ENCODE data around the gene RENBP. TPM values are rescaled to one million over a fixed set of nuclear protein-coding genes. Genes with fewer than 3 reads are reported as not detected.

The RENBP gene
- total and polyA plus RNA-seq, 2 donors, result 4.4 to 12.1 TPM

DNA sequence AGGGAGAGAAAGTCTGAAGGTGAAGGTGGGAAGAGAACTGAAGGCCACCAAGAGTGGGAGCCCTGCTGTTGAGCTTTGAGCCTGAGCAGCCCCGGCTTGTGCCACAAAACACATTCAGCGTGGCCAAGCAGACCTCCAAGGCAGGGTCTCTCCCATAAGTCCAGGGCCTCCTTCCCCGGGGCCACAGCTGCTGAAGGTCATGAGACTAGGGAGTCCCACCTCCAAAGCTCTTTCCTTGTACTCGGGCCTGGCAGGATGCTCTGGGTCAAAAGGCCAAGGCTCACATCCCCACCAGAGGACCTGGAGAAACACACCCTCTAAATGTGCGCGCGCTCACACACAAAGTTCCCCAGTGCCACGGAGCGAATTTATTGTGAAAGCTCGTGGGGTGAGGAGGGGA lies 14.9 kb downstream of the RENBP start:
- DNase-seq (ENCODE audit: extremely low spot score), result no peak
- no peak overlapping the region for H3K27ac ChIP-seq (ENCODE audit: low read depth)
- no peak overlapping the region for H3K4me3 ChIP-seq (ENCODE audit: low read depth, low read length)
- WGBS, result 83% methylated on average over 10 of the region's 10 CpGs
- no peaks in the 10 kb centered on the region for H3K36me3 ChIP-seq (ENCODE audit: insufficient read depth)
- H3K4me1 ChIP-seq (ENCODE audit: insufficient read depth), result no peaks in the 10 kb centered on the region

DNA sequence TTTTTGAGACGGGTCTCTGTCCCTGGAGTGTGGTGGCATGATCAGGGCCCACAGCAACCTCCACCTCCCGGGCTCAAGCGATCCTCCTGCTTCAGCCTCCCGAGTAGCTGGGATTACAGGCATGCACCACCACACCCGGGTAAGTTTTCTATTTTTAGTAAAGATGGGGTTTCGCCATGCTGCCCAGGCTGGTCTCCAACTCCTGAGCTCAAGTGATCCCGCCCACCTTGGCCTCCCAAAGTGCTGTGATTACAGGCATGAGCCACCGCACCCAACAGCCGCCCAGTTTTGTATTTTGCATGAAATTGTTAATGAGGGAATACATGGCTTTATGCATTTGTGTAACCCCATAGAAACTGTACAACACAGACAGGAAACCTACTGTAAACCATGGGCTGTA lies 15.6 kb downstream of the RENBP start:
- no peak overlapping the region for H3K4me3 ChIP-seq (ENCODE audit: low read depth, low read length)
- no peak for DNase-seq (ENCODE audit: extremely low spot score)
- H3K27ac ChIP-seq (ENCODE audit: low read depth), result no peak overlapping the region
- H3K4me1 ChIP-seq (ENCODE audit: insufficient read depth), result no peaks in the 10 kb centered on the region
- WGBS, result 42% methylated on average over 9 of the region's 9 CpGs
- H3K36me3 ChIP-seq (ENCODE audit: insufficient read depth), result no peaks in the 10 kb centered on the region

DNA sequence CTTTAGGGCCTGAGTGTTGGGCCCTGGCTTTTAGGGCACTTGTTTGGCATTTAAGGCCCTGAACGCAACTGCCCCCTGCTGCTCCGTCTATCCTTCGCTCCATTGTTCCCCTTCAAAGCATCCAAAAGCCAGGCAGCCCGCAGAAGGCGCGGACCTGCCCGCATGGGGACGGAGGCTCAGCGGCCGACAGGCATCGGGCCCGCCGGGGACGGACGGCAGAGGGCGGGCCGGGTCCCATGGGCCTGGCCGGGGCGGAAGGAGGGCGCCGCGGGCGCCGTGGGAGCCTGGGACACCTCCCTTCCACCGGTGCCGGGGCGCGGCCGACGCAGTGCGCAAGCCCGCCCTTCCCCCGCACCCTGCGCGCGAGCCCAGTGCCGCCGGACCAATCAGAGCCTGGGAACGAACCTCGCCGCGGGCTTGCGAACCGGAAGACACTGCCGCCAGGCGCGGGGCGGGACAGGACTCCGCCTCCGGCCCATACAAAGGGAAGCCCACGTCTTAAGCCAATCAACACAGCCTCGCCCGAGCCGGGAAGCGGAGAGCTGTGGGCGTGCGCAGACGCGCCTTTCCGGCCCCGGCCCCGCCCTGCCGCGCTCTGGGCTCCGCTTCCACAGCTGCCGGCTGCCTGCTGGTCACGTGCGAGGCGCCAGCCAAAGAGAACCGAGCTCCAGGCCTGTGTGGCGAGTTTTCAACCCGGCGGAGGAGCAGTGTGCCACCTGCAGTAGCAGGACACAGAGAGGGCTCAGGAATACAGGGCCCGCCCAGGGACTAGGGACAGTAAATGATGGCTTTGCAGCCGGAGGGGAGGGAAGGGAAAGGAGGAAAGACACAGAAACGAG lies 16.3 kb downstream of the RENBP start:
- H3K4me3 ChIP-seq (ENCODE audit: low read depth, low read length), result peak overlapping the region; percentile 53
- H3K36me3 ChIP-seq (ENCODE audit: insufficient read depth), result no peaks in the 10 kb centered on the region
- under 1% methylated on average over 75 of the region's 76 CpGs for WGBS
- H3K27ac ChIP-seq (ENCODE audit: low read depth), result peak overlapping the region; percentile 92
- H3K4me1 ChIP-seq (ENCODE audit: insufficient read depth), result no peaks in the 10 kb centered on the region
- DNase-seq (ENCODE audit: extremely low spot score), result peak; percentile 84

DNA sequence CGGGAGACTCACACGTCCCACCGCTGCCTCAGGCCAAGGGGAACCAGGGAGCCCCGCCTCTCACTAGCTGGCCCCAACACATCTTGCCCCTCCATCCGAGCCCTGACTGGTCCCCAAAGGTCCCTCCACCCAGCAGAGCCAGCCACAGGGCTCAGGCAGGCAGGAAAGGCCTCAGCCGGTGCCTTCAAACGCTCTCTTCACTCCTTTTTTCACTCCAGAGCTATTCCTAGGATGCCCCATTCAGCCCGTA lies 16.8 kb downstream of the RENBP start:
- Histone ChIP-seq H3K36me3 (ENCODE audit: insufficient read depth) (no peaks in the 10 kb centered on the region), H3K4me1 (ENCODE audit: insufficient read depth) (no peaks in the 10 kb centered on the region), H3K4me3 (ENCODE audit: low read depth, low read length) (peak overlapping the region; percentile 53), H3K27ac (ENCODE audit: low read depth) (peak overlapping the region; percentile 92)
- 0% methylated on average over 8 of the region's 8 CpGs for WGBS
- DNase-seq (ENCODE audit: extremely low spot score), result no peak

DNA sequence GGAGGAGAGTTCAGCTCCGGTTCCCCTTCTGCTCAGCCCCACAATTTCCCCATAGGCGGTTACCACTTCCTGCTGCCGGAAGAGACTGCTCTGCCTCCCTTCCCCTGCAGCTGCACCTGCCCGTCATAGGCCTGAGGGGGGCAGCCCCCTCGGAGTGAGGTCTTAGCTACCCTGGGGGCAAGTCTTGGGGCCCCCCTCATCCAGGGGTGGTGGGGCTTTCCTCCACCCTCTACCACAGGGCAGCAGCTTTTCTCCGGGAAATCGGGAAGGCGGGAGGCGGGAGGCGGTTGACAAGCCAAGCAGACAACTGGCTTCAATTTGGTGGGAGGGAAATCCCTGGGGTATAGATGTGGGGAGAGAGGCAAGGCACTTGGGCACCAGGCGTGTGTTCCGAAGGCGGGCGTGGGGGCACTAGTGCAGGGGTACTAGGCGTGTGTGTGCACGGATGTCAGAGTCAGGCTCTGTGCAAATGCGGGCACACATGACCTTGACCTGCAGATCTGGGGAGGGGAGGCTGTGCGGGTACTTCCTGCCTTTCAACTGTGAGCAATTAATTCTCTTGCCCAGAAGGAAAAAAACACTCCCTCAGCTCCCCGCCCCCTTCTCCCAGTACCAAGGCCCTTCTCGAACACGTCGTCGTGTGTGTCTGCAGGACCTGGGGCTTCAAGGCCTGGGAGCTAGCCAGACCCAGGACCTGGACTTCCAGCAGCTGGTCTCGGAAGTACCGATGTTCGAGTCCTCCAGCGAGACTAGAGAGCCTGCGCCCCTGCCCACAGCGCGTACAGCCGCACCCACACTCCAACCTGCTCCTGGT lies 17.4 kb downstream of the RENBP start:
- Histone ChIP-seq H3K36me3 (ENCODE audit: insufficient read depth) (no peaks in the 10 kb centered on the region), H3K4me3 (ENCODE audit: low read depth, low read length) (peak overlapping the region; percentile 53), H3K27ac (ENCODE audit: low read depth) (peak overlapping the region; percentile 92), H3K4me1 (ENCODE audit: insufficient read depth) (no peaks in the 10 kb centered on the region)
- 12% methylated on average over 31 of the region's 31 CpGs for WGBS
- no peak for DNase-seq (ENCODE audit: extremely low spot score)

DNA sequence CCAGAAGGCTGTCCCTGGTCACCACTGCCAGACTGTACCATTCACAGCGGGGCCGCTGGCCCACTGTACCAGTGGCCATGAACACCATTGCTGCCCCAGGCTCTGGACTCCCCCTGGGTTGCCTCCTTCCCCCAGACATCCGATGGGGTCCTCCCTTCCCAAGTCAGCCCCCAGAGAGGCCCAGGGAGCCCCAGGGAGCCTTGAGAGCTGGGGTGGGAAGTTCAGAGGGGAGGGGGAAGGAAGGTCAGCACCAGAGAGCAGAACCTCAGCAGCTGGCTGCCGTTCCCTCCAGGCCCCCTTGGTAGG lies 17.9 kb downstream of the RENBP start:
- WGBS, result 24% methylated on average over 4 of the region's 4 CpGs
- no peak overlapping the region for H3K4me3 ChIP-seq (ENCODE audit: low read depth, low read length)
- no peaks in the 10 kb centered on the region for H3K36me3 ChIP-seq (ENCODE audit: insufficient read depth)
- no peak for DNase-seq (ENCODE audit: extremely low spot score)
- peak overlapping the region; percentile 48 for H3K27ac ChIP-seq (ENCODE audit: low read depth)
- no peaks in the 10 kb centered on the region for H3K4me1 ChIP-seq (ENCODE audit: insufficient read depth)

DNA sequence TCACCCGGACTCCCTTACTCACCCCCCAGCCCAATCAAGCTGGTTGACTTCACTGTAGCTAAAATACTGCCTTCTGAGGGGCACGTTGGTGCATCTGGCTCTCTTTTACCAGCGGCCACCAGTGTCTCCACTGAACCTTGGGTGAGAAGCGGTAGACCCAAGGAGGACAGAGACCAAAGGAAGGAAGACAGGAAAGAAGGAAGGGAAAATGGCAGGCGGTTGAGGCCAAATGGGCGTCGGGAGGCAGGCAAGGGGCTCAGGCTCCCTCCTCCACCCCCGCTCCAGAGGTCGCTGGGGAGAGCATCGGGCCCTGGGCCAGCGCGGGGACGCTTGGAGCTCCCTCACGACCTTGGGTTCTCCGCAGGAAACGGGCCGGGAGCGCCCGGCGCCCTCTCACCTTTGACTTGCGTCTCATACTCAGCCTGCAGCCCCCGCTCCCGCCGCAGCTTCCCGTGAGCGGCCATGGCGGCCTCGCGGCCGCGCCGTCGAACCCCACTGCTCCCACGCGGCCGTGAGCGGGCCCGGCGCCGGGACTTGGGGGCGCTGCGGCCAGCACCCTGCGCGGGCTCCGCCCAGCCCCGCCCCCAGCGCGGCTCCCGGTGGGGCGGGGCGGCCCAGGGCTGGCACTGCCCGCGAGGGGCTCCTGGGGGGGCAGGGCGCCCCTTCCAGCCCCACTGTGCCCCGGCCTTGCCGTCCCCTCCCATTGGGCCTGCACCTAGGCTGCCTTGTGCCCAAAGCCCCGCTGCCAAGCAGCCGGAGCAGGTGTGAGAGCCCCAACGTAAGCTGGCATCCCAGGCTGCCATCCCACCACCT lies 18.5 kb downstream of the RENBP start, which contains the start of gene ARHGAP4:
Gene ARHGAP4, minus strand, starts transcription at position 526 of the 813 bp plus-strand sequence. Its CDS starts 62 bp downstream, at position 464.
- H3K4me3 ChIP-seq (ENCODE audit: low read depth, low read length), result peak within 1 kb of the TSS; percentile 31
- peak within 1 kb of the TSS; percentile 48 for H3K27ac ChIP-seq (ENCODE audit: low read depth)
- no peak for DNase-seq (ENCODE audit: extremely low spot score)
- 15% methylated on average over 59 of the region's 59 CpGs for WGBS
- H3K36me3 ChIP-seq (ENCODE audit: insufficient read depth), result no peaks in the 10 kb centered on the region
- H3K4me1 ChIP-seq (ENCODE audit: insufficient read depth), result no peaks in the 10 kb centered on the region

DNA sequence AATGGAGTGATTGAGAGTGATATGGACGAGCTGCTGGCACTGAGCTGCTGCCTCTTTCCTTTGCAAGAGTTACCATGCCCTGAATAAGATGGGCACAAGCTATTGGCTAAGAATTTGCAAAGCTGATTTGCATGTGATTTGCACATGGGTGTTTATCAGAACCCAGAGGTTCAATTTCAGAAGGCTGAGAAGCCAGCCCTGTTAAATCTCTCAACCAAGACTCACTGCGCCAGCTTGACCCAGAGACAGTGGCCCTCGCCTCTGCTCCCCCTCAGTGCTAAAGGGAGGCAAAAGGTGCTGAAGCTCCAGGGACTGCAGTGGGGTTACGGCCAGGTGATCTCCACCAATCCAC lies 19.1 kb downstream of the RENBP start:
- Histone ChIP-seq H3K4me1 (ENCODE audit: insufficient read depth) (no peaks in the 10 kb centered on the region), H3K36me3 (ENCODE audit: insufficient read depth) (no peaks in the 10 kb centered on the region), H3K27ac (ENCODE audit: low read depth) (no peak overlapping the region), H3K4me3 (ENCODE audit: low read depth, low read length) (peak overlapping the region; percentile 31)
- DNase-seq (ENCODE audit: extremely low spot score), result no peak
- 84% methylated on average over 4 of the region's 4 CpGs for WGBS

DNA sequence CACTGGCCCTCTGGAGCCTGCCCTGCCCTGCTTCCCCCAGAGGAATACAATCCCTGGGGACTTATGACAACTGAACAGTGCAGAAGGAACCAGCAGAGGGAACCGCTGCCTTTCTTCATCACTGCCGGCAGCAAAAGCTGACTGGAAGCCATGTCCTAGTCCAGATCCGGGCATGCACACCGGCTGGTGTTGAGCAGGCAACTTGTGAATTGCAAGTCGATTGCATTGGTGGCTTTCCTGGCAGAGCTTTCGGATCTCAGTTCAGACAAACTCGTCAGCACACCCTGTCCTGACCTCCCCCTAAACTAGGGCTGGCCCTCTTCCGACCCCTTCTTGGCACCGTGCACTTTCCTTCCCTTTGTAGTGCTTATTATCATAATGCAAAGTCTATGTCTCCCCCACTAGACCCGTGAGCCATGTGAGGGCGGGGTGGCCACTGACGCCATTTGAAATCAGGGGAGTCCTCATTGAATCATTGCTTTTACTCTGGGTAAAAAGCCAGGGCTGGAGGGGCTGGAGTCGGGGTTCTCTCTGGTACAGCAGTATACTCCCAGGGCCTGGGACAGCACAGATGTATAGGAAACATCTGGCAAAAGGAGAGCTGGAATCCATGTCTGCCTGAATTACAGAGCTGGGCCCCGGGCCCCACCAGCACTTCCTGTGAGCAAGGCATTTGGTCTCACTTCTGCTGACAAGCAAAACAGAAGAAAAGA lies 20.1 kb downstream of the RENBP start:
- Histone ChIP-seq H3K27ac (ENCODE audit: low read depth) (no peak overlapping the region), H3K36me3 (ENCODE audit: insufficient read depth) (no peaks in the 10 kb centered on the region), H3K4me3 (ENCODE audit: low read depth, low read length) (no peak overlapping the region), H3K4me1 (ENCODE audit: insufficient read depth) (no peaks in the 10 kb centered on the region)
- no peak for DNase-seq (ENCODE audit: extremely low spot score)
- WGBS, result 24% methylated on average over 14 of the region's 14 CpGs

DNA sequence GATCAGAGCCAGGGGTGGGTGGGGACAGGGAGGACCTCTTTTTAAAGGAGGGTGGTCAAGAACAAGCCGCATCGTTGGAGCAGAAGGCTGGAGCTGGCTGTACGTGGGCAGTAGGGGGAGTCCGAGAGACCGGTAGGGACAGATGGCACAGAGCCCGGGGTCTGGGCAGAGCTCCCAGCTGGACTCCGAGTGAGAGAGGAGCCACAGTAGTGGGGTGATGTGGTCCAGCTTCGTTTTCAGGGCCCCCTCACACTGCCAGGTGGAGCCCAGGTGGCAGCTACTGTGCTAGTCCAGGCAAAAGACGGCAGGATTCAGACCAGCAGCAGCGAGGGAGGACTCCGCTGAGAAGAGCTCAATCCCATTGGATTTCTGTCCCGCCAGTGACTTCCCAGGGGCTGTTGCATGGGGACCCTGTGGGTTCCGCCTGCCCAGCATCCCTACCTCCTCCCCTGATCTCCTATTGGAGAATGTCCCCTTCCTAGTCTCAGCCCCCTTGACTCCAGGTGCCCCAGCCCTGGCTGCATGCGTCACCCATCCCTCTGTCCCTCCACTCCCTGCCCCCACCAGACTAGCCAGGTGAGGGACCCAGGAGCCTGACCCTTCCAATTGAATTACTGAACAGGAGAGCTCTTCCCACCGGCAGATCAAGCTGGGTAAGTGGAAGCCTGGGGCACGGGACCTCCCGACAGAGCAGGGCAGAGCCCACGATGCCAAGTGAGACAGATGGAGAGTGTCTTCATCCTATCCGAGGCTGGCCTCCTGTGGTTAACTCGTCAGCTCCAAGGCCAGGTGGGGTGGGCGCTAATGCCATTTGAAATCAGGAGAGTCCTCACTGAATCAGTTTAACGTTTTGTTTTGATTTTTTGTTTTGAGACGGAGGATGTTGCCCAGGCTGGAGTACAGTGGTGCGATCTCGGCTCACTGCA lies 21.2 kb downstream of the RENBP start:
- no peak for DNase-seq (ENCODE audit: extremely low spot score)
- Histone ChIP-seq H3K4me3 (ENCODE audit: low read depth, low read length) (no peak overlapping the region), H3K27ac (ENCODE audit: low read depth) (no peak overlapping the region), H3K36me3 (ENCODE audit: insufficient read depth) (no peaks in the 10 kb centered on the region), H3K4me1 (ENCODE audit: insufficient read depth) (no peaks in the 10 kb centered on the region)
- 50% methylated on average over 25 of the region's 25 CpGs for WGBS

DNA sequence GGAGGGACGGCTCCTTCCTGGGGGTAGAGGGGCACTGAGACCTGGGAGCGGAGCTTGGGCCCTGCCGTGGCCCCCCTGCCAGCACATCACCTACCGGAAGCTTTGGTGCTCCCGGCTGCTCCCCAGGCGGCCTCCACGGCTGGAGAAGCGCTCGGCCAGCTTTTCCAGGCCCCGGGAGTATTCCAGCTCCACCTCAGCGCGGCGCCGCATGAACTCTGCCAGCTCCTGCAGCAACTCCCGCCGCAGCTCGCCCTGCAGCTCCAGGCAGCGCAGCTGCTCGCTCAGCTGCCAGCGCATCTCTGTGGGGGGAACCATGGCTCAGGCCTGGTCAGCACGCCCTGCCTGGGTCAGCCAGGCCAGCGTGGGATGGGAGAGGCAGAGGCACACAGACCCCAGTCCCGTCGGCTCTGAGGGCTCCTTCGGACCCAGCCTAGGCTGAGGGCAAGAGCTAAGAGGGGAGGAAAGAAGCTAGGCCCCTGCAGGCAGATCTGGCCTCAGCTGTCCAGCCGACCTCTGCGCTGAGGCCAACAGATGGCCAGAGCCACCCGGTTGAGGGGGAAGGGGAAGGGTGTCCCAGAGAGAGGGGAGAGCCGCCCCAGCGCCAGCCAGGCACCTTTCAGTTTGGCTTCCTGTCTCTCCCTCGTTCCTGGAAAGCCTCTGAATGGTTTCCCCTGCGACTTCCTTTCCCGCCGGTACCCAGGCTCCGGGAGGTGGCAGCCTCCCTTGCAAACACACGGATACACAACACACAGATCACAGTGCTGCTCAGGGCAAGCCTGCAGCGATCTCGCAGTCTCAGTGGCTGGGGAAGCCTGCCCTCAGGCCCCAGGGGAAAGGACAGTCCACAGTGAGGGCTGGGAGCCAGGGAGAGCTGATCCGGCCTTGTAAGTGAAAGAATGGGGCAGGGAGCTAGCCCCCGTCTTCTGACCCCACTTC lies 22.7 kb downstream of the RENBP start:
- Histone ChIP-seq H3K4me1 (ENCODE audit: insufficient read depth) (no peaks in the 10 kb centered on the region), H3K4me3 (ENCODE audit: low read depth, low read length) (no peak overlapping the region), H3K36me3 (ENCODE audit: insufficient read depth) (no peaks in the 10 kb centered on the region), H3K27ac (ENCODE audit: low read depth) (no peak overlapping the region)
- WGBS, result 45% methylated on average over 40 of the region's 40 CpGs
- no peak for DNase-seq (ENCODE audit: extremely low spot score)

DNA sequence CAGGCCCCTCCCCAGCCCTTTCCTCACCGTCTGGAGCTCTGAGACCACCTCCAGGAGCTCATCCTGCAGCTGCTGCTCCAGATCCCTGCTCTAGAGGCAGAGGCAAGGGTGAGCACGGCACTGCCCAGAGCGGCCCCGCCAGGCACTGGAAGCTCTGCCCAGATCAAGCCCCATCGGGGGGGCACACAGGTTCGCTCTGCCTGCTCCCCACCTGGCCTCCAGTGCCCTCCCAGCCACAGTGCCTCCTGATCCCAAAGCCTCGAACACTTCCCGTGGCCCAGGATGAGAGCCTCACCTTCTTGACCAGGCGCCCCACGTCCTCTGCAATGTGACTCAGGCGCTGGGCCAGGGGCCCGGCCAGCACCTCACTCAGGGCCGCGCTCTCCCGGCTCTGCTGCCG lies 23.4 kb downstream of the RENBP start:
- H3K27ac ChIP-seq (ENCODE audit: low read depth), result no peak overlapping the region

More for the DNA sequence above, 23.4 kb downstream of the RENBP start:
- Histone ChIP-seq H3K4me1 (ENCODE audit: insufficient read depth) (no peaks in the 10 kb centered on the region), H3K36me3 (ENCODE audit: insufficient read depth) (no peaks in the 10 kb centered on the region), H3K4me3 (ENCODE audit: low read depth, low read length) (no peak overlapping the region)
- no peak for DNase-seq (ENCODE audit: extremely low spot score)
- WGBS, result 69% methylated on average over 16 of the region's 16 CpGs

Data from urinary bladder (tissue), 4 donors.